K562 (cell line): ENCODE results near the gene LRRC61. TPM values are rescaled to one million over a fixed set of nuclear protein-coding genes. Genes with fewer than 3 reads are reported as not detected.

ENCODE experiments used
- ATAC-seq: fragments of 200-7000 bp; cut with Tn5 transposase; 3 replicates; pipeline ENCODE4 v1.9.1; 2020; ENCODE audit warnings: moderate library complexity
- BruUV-seq: library from RNA; stranded (reverse); fragments of 400-500 nt; replicated peaks from 2 replicates; lab custom pipeline; 2021; lab: Mats Ljungman, UMichigan
- CTCF ChIA-PET: fragments of 300-600 bp; formaldehyde crosslinking; extraction: SDS; loops from one replicate; lab custom pipeline; 2021; ENCODE audit warnings: low intra/inter-chr PET ratio; lab: Yijun Ruan, JAX
- POLR2A ChIA-PET: fragments of 300-600, 350-650 bp; sonication (Branson Sonifier 250); formaldehyde crosslinking; extraction: SDS; loops from one replicate; lab custom pipeline; 2021; ENCODE audit warnings: antibody characterized with exemption, inconsistent platforms; lab: Yijun Ruan, JAX
- DNase-seq, 4 experiments: peaks; one replicate each; pipeline versions ENCODE4 v3.0.0 to v3.0.0-alpha.2; 2011 to 2018; ENCODE audit warnings: low spot score in 3 of 4, mixed read lengths in 3 of 4; ENCODE audit errors: extremely low read depth in 1 of 4
- FAIRE-seq: peaks from 2 replicates; lab custom pipeline; 2011; peaks lifted over from hg19 to GRCh38; lab: Jason Lieb, UNC
- H2AFZ ChIP-seq: 2 replicates; pipeline ENCODE4 v1.6.0; 2011; ENCODE audit warnings: low read depth, low read length, control low read depth, inconsistent platforms
- H3K27ac ChIP-seq: fragments of 200-600 bp; 3 replicates; pipeline ENCODE4 v1.8.0; 2011; ENCODE audit warnings: low read depth, mild to moderate bottlenecking, control low read depth, inconsistent platforms, low read length, moderate library complexity, mixed read lengths; ENCODE audit errors: extremely low read depth
- H3K27me3 ChIP-seq, 2 experiments: fragments of 300-600 bp in 1 of 2; 2 replicates in 1 of 2; 3 replicates in 1 of 2; pipeline versions ENCODE4 v1.6.0 to v1.8.0; 2011; ENCODE audit warnings: inconsistent platforms in 2 of 2, low read length in 2 of 2, mild to moderate bottlenecking in 1 of 2, mixed read lengths in 1 of 2, moderate library complexity in 1 of 2; ENCODE audit not compliant: control insufficient read depth in 2 of 2, insufficient read depth in 2 of 2
- H3K36me3 ChIP-seq: fragments of 300-600 bp; 3 replicates; pipeline ENCODE4 v1.8.0; 2011; ENCODE audit warnings: mild to moderate bottlenecking, low read length, inconsistent platforms; ENCODE audit not compliant: control insufficient read depth, insufficient read depth
- H3K4me1 ChIP-seq, 2 experiments: fragments of 200-600 bp in 1 of 2; replicated peaks in 1 of 2; 2 replicates in 1 of 2; 3 replicates in 1 of 2; pipeline versions ENCODE4 v1.5.1 to v1.8.0; 2011; ENCODE audit warnings: inconsistent platforms in 2 of 2, low read length in 2 of 2, mild to moderate bottlenecking in 1 of 2, mixed read lengths in 1 of 2, moderate library complexity in 1 of 2; ENCODE audit not compliant: control insufficient read depth in 2 of 2, insufficient read depth in 2 of 2
- H3K4me2 ChIP-seq: 2 replicates; pipeline ENCODE4 v1.6.1; 2011; ENCODE audit warnings: low read length, control low read depth, inconsistent platforms, mixed read lengths; ENCODE audit not compliant: insufficient read depth
- H3K4me3 ChIP-seq: fragments of 200-600 bp; sonication (generic), shearing (Covaris generic); 2 replicates; pipeline ENCODE4 v1.5.1; 2016; ENCODE audit warnings: control low read depth, inconsistent platforms
- H3K79me2 ChIP-seq: fragments of 200-600 bp; 3 replicates; pipeline ENCODE4 v1.8.0; 2011; ENCODE audit warnings: low read length, inconsistent platforms; ENCODE audit not compliant: control insufficient read depth, insufficient read depth
- H3K9ac ChIP-seq, 2 experiments: 2 replicates each; pipeline versions ENCODE4 v1.6.0 to v1.6.1; 2011; ENCODE audit warnings: low read depth in 2 of 2, low read length in 2 of 2, control low read depth in 1 of 2, inconsistent platforms in 1 of 2, mild to moderate bottlenecking in 1 of 2, mixed read lengths in 1 of 2; ENCODE audit not compliant: insufficient read depth in 1 of 2
- H3K9me1 ChIP-seq: one replicate; pipeline ENCODE4 v1.6.0; 2011; ENCODE audit warnings: inconsistent platforms, mild to moderate bottlenecking, low read length, moderate library complexity; ENCODE audit not compliant: control insufficient read depth, insufficient read depth
- H3K9me3 ChIP-seq: replicated peaks from 2 replicates; pipeline ENCODE4 v1.5.1; 2011; ENCODE audit warnings: low read depth, low read length, inconsistent platforms; ENCODE audit not compliant: control insufficient read depth, insufficient read depth
- H4K20me1 ChIP-seq: replicated peaks from 2 replicates; pipeline ENCODE4 v1.6.1; 2011; ENCODE audit warnings: low read length, inconsistent platforms, mixed read lengths; ENCODE audit not compliant: control insufficient read depth, insufficient read depth
- KDM5B ChIP-seq: fragments of 200-600 bp; sonication (generic); IDR thresholded peaks from 2 replicates; pipeline ENCODE4 v1.6.1; 2012; ENCODE audit warnings: low read depth, mild to moderate bottlenecking, moderate library complexity, low read length, control low read depth, inconsistent platforms; ENCODE audit not compliant: insufficient replicate concordance
- NRF1 ChIP-seq, 2 experiments: fragments of 450-650 bp; IDR thresholded peaks in 1 of 2; conservative IDR thresholded peaks in 1 of 2; 2 replicates each; pipeline ENCODE4 v1.6.1; 2014; ENCODE audit warnings: mild to moderate bottlenecking in 2 of 2
- PHB ChIP-seq: fragments of 250-450 bp; sonication (Bioruptor Pico); IDR thresholded peaks from 2 replicates; pipeline ENCODE4 v1.5.0; 2021
- TFAP4 ChIP-seq: sonication (generic); formaldehyde crosslinking; IDR thresholded peaks from 2 replicates; pipeline ENCODE4 v1.8.0; 2022; ENCODE audit warnings: missing genetic modification reagents, mild to moderate bottlenecking, moderate library complexity, borderline replicate concordance
- THAP12 ChIP-seq: fragments of 250-450 bp; sonication (Bioruptor Pico); IDR thresholded peaks from 2 replicates; pipeline ENCODE4 v1.9.0; 2021; ENCODE audit warnings: mild to moderate bottlenecking, inconsistent platforms
- TRIM24 ChIP-seq, 2 experiments: fragments of 450-650 bp; IDR thresholded peaks; 2 replicates each; pipeline ENCODE4 v1.6.1; 2016
- ZNF197 ChIP-seq: fragments of 200-800 bp; sonication (Bioruptor generic); IDR thresholded peaks from 2 replicates; pipeline ENCODE4 v1.6.1; 2016; ENCODE audit warnings: low read depth, missing genetic modification characterization, missing compliant biosample characterization
- WGBS: fragments of 100-300 bp; shearing (Covaris generic); methylation state at CpG from one replicate; pipeline ENCODE4 v1.1.6; 2016; ENCODE audit warnings: low coverage, mixed read lengths; ENCODE audit not compliant: insufficient coverage; ENCODE audit errors: missing lambda C conversion rate; 5-methylcytosine and 5-hydroxymethylcytosine counted together
- in situ Hi-C: fragments of 300-500 bp; cut with MboI; formaldehyde crosslinking; loops from 4 replicates; pipeline ENCODE4 v1.15.0; 2018; ENCODE audit warnings: inconsistent platforms, mixed read lengths
- intact Hi-C: fragments of 100-400 bp; cut with micrococcal nuclease; formaldehyde crosslinking; loops from 2 replicates; pipeline ENCODE4 v1.14.2; 2022
- polyA plus RNA-seq, 8 experiments: library from polyadenylated mRNA; depleted of rRNA in 4 of 8; stranded (reverse) in 5 of 8; unstranded in 3 of 8; fragments of >200 nt; fragmentation: Nextera tagmentation in 2 of 8; fragmentation: Illumina TruSeq in 1 of 8; extraction: Ambion mirVana in 2 of 8; extraction: Trizol in 1 of 8; gene quantifications; 2 replicates each; pipeline versions ENCODE4 v1.2.1 to v1.2.3, GENCODE V29; 2011 to 2014; ENCODE audit warnings: inconsistent platforms in 1 of 8, missing spikeins in 1 of 8
- total RNA-seq, 7 experiments: library from RNA; depleted of rRNA in 6 of 7; stranded (reverse); fragments of >200 nt in 6 of 7; fragmentation: Illumina TruSeq in 2 of 7; extraction: Trizol in 2 of 7; gene quantifications; 2 replicates each; pipeline versions ENCODE4 v1.2.1 to v1.2.3, GENCODE V29; 2011 to 2021; ENCODE audit warnings: low replicate concordance in 1 of 7

LRRC61 gene
- total and polyA plus RNA-seq, 9 of the 15 experiments (the other 6 are each of a cell fraction or from before 2014, with no cell fraction given) = 1.3 to 55.2 (median 35.2) TPM

GRCh38 chr7:150329331-150330120, 6.4 kb downstream of the LRRC61 start:
- in situ Hi-C loops = no loop called here
- ChIA-PET POLR2A (interaction anchor here (0.6 to 1.2 kb wide), 6 partner anchors 8 to 41 kb away, joined by 3 to 7 read pairs (median 3); no protein-coding TSS in a partner anchor), CTCF (no interaction called here)
- no peak overlapping the region for H2AFZ ChIP-seq
- H3K79me2 ChIP-seq = peaks cover 39% of the 10 kb centered on the region
- H3K4me1 ChIP-seq = peaks cover 8 to 25% of the 10 kb centered on the region in 2 experiments; a peak in 4 of 5 replicates
- H4K20me1 ChIP-seq = no peaks in the 10 kb centered on the region; the same call in 1 of the 2 replicates
- DNase-seq (peak in 1 of 4 experiments; percentile 19), FAIRE-seq (no peak), ATAC-seq (no peak)
- peak; percentile 3 for TF ChIP-seq KDM5B
- no peak for TF ChIP-seq TRIM24 (IDR thresholded peaks at IDR 0.05)
- no peak for TF ChIP-seq NRF1 (conservative IDR thresholded peaks at IDR 0.05 in 1 of 2, IDR thresholded peaks at IDR 0.05 in 1 of 2)
- 0 out of 2 replicates have a peak, but pooled peaks have one; percentile 14 for TF ChIP-seq PHB (CRISPR knock-in tag)
- 0 out of 2 replicates have a peak, but pooled peaks have one; percentile 7 for TF ChIP-seq TFAP4 (CRISPR knock-in tag)
- TF ChIP-seq THAP12 (CRISPR knock-in tag) = peak; percentile 42; the same call in 1 of the 2 replicates
- no peak for TF ChIP-seq ZNF197 (CRISPR knock-in tag)
- H3K9me3 ChIP-seq = no peaks in the 10 kb centered on the region
- H3K4me3 ChIP-seq = no peak overlapping the region
- no peaks in the 10 kb centered on the region for H3K27me3 ChIP-seq
- no peak overlapping the region for H3K27ac ChIP-seq
- no TSS peak for BruUV-seq
- peaks cover 91% of the 10 kb centered on the region for H3K36me3 ChIP-seq
- H3K4me2 ChIP-seq = no peak overlapping the region
- 93% methylated on average over 21 of the region's 22 CpGs for WGBS
- H3K9me1 ChIP-seq = no peaks in the 10 kb centered on the region
- H3K9ac ChIP-seq = peak overlapping the region in 1 of 2 experiments; percentile 30; a peak in 1 of 4 replicates
- intact Hi-C loops = no loop called here
